Stimulated activated CD8-positive, alpha-beta memory T cell treated with anti-CD3 and anti-CD28 coated beads, Interleukin-15, amount 100 ng/mL, for 48 hours (primary cell): ENCODE data around the gene HCN1.

ENCODE experiments used
- DNase-seq, 2 donors: peaks; one replicate each; pipeline ENCODE4 v3.0.0-alpha.2; 2020; ENCODE audit warnings: low read depth in 2 of 2

Gene HCN1

DNA sequence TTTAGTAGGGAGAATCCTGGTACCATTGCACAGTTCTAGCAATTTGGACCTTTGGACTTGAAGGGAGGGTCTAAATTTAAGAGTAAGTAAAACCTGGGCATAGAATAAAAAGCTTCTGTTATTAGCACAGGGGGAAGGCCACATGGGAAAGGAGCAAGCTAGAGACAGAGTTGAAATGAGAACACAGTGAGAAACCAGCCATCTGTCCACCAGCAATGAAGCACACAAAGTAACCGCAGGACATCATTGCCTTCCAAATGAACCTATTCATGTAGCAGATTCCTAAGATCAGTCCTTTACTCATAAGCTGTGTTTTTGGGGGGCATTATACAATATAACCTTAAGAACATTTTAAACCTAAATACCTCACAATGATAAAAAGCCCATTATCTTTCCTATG, 407.4 kb downstream of the HCN1 start:
- no peak for DNase-seq

DNA sequence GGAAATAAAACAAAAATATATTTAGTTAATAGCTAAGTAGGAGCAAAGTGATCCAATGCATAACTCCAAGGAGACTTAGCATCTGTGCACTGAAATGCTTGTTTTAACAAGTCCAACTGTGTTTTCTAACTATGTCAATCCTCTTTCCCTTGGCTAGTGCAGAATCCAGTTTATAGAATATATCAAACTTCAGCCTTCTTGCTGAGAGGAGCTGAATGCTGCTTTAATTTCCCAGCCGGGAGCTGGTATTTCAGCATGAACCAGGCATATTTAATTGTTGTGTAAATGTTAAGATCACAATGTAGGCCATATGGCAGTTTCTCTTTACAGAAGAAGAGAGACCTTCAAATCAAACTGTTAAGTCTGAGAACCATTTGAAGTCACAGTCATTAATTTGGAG, 411.7 kb downstream of the HCN1 start:
- DNase-seq = no peak

DNA sequence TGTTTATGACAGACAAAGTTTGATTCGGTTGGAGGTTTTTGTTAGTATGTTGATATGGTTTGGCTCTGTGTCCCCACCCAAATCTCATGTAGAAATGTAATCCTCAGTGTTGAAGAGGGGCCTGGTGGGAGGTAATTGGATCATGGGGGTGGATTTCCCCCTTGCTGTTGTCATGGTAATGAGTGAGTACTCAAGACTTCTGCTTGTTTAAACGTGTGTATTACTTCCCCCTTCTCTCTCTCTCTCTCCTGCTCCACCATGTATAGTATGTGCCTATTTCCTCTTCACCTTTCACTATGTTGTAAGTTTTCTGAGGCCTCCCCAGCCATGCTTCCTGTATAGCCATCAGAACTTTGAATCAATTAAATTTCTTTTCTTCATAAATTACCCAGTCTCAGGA, 415.1 kb downstream of the HCN1 start:
- no peak for DNase-seq

DNA sequence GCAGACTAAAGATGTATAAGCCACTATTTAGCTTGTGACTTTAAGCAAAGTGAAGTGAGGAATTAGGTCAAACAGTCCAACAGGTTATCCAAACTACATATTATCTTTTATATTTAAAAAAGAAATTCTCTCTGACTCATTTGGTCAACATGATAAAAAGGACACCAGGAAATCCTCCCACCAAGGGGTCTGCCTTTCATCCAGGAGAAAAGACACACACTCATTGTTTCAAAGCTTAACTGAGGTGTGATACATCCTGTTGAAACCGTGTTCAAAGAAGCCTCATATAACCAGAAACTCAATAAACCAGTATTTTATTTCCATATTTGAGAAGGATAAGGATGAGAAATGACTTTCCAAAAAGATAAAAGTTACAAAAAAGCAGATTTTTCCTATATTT, 417.1 kb downstream of the HCN1 start:
- no peak for DNase-seq

DNA sequence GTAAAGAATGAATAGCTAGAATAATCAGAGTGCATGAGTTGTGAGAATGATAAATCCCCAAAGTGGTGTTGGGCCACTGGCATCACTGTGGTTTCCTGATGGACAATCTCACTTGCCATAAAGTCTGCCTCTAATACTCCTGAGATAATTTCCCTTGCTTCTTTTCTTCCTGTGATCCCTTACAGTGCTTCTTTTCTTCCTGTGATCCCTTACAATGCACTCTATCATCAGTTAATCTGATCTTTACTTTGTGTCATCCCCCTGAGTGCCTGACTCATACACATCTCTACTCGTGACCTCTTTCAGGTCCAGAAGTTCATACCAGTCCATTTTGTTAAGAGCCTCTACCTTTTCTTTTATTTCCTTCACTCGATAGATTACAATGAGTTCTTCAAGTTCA, 418.3 kb downstream of the HCN1 start:
- no peak for DNase-seq

DNA sequence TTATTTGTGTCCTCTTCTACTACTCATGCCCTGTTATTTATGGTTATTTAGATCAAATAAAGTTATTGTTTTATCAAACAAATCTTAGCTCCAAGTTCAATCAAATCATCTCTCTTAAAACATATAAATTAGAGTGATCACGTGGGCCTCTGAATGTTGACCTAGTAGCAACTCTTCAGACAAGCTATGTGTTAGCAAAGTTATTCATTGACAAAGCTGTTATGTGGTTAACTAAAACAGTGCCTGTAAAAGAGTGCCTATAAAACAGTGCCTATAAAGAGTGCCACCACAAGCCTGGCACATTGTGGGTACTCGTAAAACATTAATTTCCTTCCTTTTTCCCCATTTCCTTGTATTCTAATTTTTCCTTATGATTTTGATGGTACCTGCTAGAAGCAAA, 421.9 kb downstream of the HCN1 start:
- no peak for DNase-seq

DNA sequence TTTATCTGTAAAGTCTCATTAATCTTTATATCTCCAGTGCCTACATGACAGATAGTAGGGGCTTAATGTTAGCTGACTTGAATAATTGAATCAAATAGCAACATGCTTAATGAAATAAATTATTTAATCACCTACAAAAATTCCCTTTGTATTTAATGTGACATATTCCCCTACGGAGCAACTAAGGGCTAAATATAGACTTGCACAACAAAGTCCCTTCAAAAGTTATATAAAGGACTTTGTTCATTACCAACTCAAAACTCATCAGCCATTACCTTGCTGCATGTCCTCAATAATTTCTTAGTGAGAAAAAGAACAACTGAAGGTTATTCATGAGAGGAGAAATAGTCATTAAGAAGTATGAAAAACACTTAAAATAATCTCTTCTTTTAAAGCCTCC, 424.6 kb downstream of the HCN1 start:
- DNase-seq = no peak

DNA sequence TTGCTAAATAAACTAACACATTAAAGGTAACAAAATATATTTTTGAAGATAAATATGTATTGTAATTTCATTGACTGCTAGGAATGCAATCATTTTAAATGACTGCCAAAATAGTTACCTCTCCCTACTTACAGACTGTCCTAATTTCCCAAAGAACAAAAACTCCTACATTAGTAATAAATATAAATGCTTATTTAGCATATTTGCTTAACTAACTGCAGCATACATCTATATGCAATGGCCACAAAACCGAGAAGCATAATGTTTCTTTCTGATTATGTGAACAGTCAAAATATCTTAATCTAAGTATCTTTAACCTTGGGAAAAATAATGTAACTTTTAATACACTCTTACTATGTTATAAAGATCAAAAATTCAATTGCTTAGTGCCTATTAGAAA, 431.7 kb downstream of the HCN1 start:
- no peak for DNase-seq

DNA sequence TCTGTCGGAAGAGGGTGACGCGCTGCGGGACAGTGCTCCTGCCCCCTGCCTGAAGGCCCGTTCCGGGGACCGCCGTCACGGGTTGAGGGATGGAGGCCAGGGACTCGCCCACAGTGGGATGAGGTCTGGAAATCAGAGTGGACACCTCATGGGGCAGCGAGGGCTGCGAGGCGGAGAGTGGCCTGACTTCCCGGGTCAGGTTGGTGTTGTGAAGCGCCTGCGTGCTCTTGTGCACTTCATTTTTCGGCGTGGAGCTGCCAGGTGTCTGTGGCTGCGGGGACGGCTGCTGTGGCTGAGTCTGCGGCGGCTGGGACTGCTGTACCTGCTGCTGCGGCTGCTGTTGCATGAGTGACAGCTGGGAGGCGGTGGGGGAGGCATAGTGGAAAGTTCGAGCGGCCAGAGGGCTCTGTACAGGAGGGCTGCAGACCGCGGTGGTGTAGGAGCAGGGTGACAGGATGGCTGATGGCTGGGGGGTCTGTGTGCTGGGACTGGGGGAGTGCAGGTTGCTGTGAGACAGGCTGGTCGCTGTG, 434.1 kb downstream of the HCN1 start:
- DNase-seq = no peak

DNA sequence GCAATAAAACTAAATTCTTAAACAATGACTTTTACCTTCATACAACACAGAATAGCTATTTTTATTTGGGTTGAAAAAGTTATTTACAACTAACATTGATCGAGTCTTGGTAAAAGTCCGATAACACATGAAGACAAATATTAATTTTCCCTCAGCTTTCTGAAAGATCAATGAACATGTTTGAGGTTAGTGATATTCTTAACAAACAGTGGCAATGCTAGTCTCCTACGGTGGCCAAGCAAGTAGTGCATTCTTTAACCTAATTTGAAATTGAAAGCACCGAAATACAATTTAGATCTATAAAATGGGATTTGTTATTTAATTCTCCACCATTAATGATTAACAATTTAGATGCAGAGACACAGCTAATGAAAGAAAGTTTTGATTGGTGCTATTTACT, 435.1 kb downstream of the HCN1 start:
- no peak for DNase-seq

DNA sequence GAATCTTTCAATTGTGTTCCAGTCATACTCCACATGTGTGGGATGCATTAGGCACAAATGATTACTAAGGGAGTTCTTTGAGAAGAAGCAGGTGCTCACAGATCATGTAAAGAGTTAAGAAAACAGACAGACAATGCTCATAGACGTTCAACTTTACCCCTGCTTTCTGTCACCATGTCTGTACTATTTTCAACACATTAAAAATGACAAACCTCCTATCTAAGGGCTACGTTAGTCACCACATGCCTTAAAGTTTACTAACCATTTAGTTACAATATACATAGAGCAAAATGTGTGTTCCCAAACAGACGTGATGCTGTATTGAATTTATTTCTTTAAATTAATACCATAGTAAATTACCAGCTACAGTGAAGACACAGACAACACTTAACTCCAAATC, 435.9 kb downstream of the HCN1 start:
- DNase-seq = no peak

DNA sequence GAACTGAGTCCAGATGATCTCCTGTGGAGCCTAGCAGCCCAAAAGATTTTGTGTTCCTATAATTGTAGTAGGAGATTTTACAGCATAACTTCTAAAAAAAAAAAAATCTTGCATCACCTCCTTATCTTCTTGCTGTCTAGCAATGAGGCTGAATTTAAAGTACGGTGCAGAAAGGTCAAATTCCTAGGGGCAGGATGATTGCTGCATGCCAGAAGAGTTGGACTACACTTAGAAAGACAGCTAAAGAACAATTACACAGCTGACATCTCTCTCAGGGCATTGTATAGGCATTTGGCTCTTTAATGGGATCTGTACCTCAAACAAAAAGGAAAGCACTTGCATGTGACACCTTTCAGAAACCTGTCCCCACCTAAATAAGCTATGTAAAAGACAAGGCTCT, 443.2 kb downstream of the HCN1 start:
- DNase-seq = no peak

DNA sequence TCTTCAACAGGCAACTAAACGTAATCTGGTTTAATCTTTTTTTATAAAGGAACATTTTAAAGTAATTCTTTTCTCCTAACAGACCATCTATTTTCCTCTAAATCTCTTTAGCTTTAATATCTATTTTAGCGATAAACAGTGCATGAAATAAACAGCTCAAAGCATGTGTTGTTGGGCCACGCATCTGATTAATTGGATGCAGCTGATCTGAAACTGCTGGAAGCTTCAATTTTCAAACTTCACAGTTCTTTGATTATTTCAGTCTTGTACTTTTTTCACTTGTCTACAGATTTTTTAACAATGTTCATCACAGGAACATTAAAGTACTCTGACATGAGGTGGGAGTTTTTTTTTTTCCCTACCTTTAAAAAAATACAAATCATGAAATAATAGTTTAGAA, 443.6 kb downstream of the HCN1 start:
- no peak for DNase-seq

DNA sequence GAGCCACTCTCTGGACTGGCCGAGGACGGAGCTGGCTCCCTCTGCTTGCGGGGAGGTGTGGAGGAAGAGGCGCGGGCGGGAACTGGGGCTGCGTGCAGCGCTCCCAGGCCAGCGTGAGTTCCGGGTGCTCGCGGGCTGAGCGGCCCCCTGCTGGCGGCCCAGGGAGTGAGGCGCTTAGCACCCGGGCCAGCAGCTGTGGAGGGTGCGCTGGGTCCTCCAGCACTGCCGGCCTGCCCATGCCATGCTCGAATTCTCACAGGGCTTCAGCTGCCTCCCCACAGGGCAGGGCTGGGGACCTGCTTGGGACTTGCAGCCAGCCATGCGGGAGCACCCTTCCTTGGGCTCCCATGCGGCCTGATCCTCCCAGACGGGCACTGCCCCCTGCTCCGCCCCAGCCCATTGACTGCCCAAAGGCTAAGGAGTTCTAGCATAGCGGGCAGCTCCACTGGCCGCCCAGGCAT, 470.6 kb downstream of the HCN1 start:
- no peak for DNase-seq

DNA sequence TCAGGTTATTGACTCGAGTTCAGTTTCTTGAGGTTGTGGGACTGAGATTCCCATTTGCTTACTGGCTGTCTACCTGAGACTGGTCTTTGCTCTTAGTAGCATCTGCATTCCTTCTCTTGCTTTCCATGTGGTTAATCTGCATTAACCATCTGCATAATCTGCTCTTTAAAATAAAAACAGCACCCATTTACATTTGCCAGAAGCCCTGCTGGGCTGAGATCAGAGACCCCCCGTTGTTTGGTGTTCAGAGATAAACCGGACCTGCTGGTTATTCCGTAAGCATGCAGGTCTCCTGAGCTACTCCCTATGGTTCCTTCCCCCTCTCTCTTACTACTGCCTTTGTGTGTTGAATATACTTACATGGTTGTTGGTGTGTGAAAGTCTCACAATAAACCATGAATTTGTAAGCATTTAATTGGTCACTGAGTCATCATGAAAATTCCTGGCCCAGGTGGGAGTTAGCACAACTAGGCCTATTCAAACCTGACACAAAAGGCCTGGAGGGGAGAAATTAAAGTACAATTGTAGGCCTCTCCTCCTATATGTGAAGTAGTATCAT, 490.7 kb downstream of the HCN1 start:
- DNase-seq = no peak
